ENCODE data around the gene MISP3. TPM values are rescaled to one million over a fixed set of nuclear protein-coding genes. Genes with fewer than 3 reads are reported as not detected.

The MISP3 gene
- total RNA-seq, 1 donor from 2014 or later, result 6.7 TPM

DNA sequence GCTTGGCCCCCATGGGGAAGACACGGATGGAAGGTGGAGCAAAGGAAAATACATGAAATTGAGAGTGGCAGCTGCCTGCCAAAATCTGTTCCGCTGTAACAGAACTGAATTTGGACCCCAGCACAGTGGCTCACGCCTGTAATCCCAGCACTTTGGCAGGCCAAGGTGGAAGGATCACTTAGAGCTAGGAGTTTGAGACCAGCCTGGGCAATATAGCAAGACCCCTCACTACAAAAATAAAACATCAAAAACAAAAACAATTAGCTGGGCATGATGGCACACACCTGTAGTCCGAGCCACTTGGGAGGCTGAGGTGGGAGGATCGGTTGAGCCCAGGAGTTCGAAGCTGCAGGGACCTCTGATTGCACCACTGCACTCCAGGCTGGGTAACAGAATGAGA lies 20.1 kb upstream of the MISP3 start:
- H3K4me1 ChIP-seq, result no peaks in the 10 kb centered on the region
- H3K36me3 ChIP-seq, result peaks cover 14% of the 10 kb centered on the region
- DNase-seq (no peak), ATAC-seq (no peak)
- TF ChIP-seq, protein P1, sequence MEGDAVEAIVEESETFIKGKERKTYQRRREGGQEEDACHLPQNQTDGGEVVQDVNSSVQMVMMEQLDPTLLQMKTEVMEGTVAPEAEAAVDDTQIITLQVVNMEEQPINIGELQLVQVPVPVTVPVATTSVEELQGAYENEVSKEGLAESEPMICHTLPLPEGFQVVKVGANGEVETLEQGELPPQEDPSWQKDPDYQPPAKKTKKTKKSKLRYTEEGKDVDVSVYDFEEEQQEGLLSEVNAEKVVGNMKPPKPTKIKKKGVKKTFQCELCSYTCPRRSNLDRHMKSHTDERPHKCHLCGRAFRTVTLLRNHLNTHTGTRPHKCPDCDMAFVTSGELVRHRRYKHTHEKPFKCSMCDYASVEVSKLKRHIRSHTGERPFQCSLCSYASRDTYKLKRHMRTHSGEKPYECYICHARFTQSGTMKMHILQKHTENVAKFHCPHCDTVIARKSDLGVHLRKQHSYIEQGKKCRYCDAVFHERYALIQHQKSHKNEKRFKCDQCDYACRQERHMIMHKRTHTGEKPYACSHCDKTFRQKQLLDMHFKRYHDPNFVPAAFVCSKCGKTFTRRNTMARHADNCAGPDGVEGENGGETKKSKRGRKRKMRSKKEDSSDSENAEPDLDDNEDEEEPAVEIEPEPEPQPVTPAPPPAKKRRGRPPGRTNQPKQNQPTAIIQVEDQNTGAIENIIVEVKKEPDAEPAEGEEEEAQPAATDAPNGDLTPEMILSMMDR (IDR thresholded peaks at IDR 0.05), result no peak
- intact Hi-C loops (cut with DNase I), result no loop called here
- no peak overlapping the region for H3K27ac ChIP-seq
- no peak overlapping the region for H3K4me3 ChIP-seq
- H3K9me3 ChIP-seq, result no peaks in the 10 kb centered on the region
- H3K27me3 ChIP-seq, result no peaks in the 10 kb centered on the region

- ATAC-seq (no peak), DNase-seq (no peak)
- Histone ChIP-seq H3K9me3 (no peaks in the 10 kb centered on the region), H3K4me1 (no peaks in the 10 kb centered on the region), H3K36me3 (peaks cover 14% of the 10 kb centered on the region), H3K27ac (no peak overlapping the region), H3K27me3 (no peaks in the 10 kb centered on the region), H3K4me3 (no peak overlapping the region)
- TF ChIP-seq, protein P1 (IDR thresholded peaks at IDR 0.05), result no peak
- intact Hi-C loops (cut with DNase I), result no loop called here
Measured at GRCh38 chr19:14053032-14053431, 19.6 kb upstream of the MISP3 start.

GRCh38 chr19:14053500-14053899 lies 19.1 kb upstream of the MISP3 start:
- DNase-seq (no peak), ATAC-seq (no peak)
- no peak overlapping the region for H3K4me3 ChIP-seq
- peaks cover 14% of the 10 kb centered on the region for H3K36me3 ChIP-seq
- no peak overlapping the region for H3K27ac ChIP-seq
- intact Hi-C loops (cut with DNase I), result no loop called here
- TF ChIP-seq, protein P1 (IDR thresholded peaks at IDR 0.05), result no peak
- H3K4me1 ChIP-seq, result no peaks in the 10 kb centered on the region
- peaks cover 4% of the 10 kb centered on the region for H3K27me3 ChIP-seq
- H3K9me3 ChIP-seq, result no peaks in the 10 kb centered on the region

- Histone ChIP-seq H3K9me3 (no peaks in the 10 kb centered on the region), H3K4me1 (no peaks in the 10 kb centered on the region), H3K27me3 (peaks cover 10% of the 10 kb centered on the region), H3K27ac (no peak overlapping the region), H3K4me3 (no peak overlapping the region), H3K36me3 (peaks cover 11% of the 10 kb centered on the region)
- TF ChIP-seq, protein P1 (IDR thresholded peaks at IDR 0.05), result no peak
- DNase-seq (no peak), ATAC-seq (no peak)
- intact Hi-C loops (cut with DNase I), result no loop called here
Measured at GRCh38 chr19:14054099-14054498, 18.5 kb upstream of the MISP3 start.

DNA sequence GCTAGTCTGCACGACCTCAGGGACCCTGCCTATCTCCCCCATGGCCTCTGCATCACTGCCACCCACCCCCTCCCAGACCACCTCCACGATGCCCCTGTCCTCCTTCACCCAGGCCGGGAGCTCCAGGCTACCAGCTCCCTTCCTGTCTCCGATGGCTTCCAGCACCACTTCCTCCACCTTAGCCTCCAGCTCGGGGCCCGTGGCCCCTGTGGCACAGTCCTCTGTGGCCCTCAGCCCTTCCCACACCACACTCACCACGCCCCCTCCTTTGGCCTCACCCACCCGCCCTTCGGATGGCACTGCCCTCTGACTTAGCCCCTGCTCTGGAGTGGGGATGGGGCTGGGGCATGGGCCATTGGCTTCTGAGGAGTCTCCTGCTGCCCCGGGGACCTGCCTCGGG lies 17.9 kb upstream of the MISP3 start:
- Histone ChIP-seq H3K36me3 (peaks cover 10% of the 10 kb centered on the region), H3K4me3 (no peak overlapping the region), H3K9me3 (no peaks in the 10 kb centered on the region), H3K4me1 (no peaks in the 10 kb centered on the region), H3K27ac (no peak overlapping the region), H3K27me3 (peaks cover 16% of the 10 kb centered on the region)
- intact Hi-C loops (cut with DNase I), result no loop called here
- TF ChIP-seq, protein P1 (IDR thresholded peaks at IDR 0.05), result no peak
- ATAC-seq, result no peak
- DNase-seq, result peak; percentile 59

- peaks cover 16% of the 10 kb centered on the region for H3K27me3 ChIP-seq
- H3K27ac ChIP-seq, result no peak overlapping the region
- DNase-seq (no peak), ATAC-seq (no peak)
- TF ChIP-seq, protein P1 (IDR thresholded peaks at IDR 0.05), result no peak
- no peaks in the 10 kb centered on the region for H3K4me1 ChIP-seq
- no peaks in the 10 kb centered on the region for H3K9me3 ChIP-seq
- intact Hi-C loops (cut with DNase I), result no loop called here
- H3K4me3 ChIP-seq, result no peak overlapping the region
- H3K36me3 ChIP-seq, result peaks cover 10% of the 10 kb centered on the region
Measured at GRCh38 chr19:14055396-14055795, 17.2 kb upstream of the MISP3 start.

Measured in upper lobe of right lung (tissue), 1 donor.